GM19324 (cell line): ENCODE results near the gene SLC66A2.

Experiments
- ATAC-seq: cut with Tn5 transposase; IDR thresholded peaks from one replicate; pipeline ENCODE4 v1.9.1; 2021; ENCODE audit warnings: mild to moderate bottlenecking, moderate library complexity; ENCODE audit not compliant: unreplicated experiment, low FRiP score

The SLC66A2 gene

DNA sequence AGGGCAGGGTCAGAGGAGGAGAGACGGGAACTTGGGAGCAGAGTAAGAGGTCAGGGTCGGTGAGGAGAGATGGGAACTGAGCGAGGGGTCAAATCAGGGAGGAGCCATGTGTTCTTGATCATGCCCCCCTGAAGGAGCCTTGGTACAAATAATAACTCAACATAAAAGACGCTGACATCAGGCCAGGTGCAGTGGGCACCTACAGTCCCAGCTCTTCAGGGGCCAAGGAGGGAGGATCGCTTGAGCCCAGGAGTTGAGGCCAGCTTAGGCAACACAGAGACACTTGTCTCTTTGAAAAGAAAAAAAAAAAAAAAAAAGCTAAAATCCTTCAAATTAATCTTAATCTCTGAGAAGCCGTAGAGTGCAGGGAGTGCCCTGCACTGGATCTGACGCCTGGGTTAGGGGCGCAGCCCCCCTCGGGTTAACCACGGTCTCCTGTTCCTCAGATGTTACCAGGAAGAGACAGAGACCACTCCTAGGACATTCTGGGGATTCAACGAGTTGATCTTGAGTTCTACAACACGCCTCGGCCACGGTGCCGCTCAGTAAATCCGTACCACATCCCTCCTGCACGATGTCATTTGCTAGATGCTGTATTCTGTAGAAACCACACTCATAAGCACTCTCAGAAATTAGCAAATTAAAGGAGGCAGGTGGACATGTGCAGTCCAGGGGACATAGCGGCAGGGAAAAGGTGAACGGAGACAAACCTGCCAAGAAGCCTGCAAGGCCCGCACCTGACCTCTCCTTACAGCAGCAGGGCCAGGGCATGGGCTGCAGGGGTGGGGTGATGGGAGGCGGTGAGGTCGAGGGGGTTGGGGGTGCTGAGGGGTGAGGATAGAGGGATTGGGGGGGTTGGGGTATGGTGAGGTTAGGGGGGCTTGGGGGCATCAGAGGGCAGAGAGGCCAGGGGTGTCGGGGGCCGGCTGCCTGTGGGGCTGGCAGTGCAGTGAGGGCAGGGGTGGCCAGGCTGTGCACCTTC is 29.2 kb downstream of the SLC66A2 start:
- no peak for ATAC-seq

DNA sequence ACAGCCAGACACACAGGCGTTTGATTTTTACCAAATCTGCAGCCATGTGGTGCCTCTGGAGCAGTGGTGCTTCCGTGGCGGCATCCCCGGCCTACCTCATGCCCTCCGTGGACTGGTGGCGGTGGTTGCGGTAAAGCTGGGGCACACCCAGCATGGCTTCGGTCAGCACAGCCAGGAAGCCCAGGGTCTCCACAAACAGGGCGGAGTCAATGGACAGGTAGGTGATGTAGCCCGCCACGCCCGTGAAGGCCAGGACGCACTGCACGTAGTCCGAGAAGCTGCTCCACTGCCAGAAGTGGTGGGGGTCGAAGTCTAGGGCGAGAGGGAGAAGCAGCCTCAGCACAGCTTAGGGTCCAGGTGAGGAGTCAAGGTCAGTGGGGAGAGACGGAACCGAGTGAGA is 32.4 kb downstream of the SLC66A2 start:
- no peak for ATAC-seq

DNA sequence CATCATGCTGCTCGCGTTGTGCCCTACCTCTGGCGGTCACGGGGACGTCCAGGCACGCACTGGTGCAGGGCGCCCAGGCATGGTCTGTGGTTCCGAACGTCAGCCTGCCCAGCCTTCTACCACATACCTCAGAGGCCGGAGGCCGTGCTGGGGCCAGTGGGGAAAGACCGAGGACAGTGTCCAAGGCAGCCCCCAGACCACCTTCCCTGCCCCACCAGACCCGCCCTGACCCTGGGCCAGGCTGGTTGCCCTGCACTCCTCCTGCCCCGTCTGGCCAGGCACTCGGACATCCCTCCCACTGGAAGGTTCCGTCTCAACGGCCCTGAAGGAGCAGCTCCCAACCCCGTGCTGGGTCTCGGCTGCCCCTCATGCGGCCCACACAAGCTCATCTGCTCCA is 32.8 kb downstream of the SLC66A2 start:
- no peak for ATAC-seq

DNA sequence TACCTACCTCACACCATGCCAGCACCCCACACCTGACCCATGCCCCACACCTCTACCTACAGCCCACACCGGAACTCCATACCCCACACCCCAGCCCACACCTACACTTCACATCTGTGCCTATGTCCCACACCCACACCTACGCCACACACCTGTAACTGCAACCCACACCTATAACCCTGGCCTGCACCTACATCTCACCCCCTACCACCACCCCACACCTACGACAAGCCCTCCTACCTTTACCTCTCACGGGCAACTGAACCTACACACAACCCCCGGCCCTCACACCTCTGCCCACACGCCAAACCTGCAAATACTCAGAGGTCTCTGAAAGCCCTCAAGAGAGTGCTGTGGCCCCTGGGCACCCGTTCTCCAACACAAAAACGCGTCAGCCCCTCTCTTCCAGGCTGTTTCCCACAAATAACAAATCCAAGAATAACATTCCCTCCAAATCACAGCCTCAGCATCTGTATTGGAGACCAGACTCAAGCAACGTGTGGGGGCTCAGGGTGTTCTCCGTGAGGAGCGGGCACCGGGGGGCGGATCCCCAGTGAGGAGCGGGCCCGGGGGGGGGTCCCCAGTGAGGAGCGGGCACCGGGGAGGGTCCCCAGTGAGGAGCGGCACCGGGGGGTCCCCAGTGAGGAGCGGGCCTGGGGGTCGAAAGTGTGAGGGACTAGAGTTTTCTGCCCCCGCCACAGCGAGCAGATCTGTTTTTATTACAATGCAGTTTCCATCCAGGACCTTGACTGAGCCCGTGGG is 33.4 kb downstream of the SLC66A2 start:
- ATAC-seq, result no peak

DNA sequence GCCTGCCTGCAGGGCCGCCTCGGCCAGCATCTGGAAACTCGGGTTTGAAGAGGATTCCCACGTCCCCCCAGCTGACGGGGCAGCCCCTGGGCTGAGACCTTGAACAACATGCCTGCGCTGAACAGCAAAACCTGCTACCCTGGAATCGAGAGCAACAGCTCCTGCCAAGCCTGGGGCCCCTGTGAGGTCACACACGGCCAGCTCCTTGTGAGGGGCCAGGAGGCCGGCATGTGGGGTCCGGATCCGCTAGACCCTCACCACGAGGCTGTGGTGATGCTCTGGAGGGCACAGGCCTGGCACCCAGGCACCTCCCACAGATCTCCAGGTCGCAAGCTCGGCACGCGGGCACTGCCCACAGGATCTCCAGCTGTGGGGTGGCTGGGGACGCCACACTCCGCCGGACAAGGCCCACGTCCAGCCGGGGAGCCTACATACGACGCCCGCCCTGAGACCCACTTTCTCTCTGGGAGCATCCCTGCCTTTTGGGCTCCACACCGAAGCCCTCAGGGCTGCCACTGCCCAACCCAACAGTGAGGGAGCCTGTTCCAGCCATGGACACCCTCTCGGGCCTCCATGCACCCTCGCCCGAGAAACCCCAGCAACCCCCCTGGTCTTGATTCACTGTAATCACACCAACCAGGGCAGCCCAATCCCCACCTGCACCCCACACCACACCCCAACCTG is 34.1 kb downstream of the SLC66A2 start:
- no peak for ATAC-seq

DNA sequence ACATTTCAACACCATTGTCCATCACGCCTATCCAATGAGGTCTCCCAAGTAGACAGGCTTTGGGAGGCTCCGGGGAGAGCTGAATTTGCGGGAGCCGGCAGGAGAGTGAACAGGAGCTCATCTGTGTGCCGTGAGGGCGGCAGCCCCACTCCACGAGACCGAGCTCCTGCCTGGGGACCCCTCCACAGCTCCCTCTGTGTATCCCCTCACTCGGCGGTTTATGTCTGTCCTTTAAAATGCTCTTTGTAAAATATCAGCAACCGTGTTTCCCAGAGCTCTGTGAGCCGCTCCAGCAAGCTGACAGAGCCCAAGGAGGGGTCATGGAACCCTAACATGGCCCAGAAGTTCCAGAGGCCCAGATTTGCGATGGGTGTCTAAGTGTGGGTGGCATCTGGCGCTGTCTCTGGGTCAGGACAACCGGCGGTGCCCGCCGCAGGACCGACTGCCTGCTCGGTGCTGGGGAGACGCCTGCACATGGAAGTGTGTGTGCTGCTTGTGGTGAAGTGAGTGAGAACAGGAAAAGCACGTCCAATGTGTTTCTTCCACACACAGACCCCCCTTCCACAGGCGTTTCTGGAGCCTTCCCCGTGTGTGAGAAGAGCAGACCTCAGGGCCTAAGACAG is 34.8 kb downstream of the SLC66A2 start:
- no peak for ATAC-seq

DNA sequence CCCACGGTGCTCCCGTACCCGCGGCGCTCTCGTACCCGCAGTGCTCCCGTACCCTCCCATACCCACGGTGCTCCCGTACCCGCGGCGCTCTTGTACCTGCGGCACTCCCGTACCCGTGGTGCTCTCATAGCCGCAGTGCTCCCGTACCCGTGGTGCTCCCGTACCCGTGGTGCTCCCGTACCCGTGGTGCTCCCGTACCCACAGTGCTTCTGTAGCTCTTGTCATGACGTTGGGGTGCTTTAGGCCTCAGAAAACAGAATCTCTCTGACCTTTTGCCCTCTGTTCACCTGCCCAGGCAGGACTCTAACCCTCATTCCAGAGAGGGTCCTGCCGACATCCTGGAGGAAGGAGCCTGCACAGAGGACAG is 35.3 kb downstream of the SLC66A2 start:
- ATAC-seq, result no peak

DNA sequence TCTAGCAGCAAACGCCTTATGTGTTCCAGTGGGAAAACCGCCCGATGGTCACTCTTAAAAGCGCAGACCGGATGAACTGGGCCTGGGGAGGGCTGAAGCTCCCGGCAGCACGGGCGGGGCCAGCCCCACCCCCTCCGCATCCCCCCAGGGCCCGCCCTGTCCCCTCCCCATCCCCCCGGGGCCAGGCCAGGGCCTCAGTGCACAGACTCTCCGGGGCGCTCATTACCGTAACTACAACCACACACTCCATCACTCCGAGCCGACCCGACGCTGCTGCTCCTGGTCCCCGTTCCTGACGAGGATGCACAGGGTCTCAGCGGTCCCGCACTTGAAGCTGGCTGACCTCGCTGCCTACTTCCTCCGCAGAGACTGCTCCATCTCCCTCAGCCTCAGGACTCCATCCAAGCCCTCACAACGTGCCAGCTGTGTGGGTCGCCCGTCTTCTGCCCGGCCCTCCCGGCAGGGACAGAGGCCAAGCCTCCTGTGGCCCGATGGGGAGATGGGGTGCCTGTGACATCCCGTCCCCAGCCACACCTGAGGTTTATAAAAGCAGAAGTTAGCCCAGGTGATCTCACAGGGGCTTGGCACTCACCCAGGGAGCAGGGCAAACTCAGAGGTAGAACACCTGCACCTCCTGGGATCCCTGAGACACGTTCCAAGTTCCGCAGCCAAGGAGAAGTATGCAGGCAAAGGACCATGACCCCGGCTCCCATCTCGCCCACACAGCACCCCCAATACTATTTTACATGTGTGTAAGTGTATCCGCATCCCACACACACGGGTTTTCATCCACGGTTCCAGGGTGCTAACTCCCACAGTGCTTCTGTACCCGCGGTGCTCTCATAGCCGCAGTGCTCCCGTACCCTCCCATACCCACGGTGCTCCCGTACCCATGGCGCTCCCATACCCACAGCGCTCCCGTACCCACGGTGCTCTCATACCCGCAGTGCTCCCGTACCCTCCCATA is 36.0 kb downstream of the SLC66A2 start:
- ATAC-seq, result no peak

DNA sequence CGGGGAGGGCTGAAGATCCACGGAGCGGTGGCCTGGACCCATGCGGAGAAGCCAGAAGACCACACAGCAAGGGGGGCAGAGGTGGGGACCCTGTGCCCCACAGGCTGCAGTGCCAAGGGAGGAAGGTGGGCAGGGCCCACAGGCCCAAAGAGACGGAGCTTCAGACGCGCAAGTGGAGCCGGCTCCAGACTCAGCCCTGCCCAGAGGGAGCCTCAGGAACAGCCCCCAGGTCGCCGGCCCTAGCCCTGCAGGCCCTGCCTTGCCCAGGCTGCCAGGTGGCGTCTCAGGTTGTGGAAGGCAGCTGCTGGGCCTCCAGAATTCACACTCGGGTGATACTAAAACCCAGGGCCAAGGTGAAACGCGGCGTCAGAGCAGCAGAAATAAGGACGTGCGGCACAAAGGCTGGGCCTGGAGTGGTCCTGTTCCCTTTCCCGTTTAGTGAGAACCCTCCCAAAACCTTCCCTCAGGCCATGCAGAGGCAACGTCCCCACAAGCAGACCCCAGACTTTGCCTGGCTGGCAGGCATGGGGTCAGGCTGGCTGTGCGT is 36.8 kb downstream of the SLC66A2 start:
- ATAC-seq, result no peak

DNA sequence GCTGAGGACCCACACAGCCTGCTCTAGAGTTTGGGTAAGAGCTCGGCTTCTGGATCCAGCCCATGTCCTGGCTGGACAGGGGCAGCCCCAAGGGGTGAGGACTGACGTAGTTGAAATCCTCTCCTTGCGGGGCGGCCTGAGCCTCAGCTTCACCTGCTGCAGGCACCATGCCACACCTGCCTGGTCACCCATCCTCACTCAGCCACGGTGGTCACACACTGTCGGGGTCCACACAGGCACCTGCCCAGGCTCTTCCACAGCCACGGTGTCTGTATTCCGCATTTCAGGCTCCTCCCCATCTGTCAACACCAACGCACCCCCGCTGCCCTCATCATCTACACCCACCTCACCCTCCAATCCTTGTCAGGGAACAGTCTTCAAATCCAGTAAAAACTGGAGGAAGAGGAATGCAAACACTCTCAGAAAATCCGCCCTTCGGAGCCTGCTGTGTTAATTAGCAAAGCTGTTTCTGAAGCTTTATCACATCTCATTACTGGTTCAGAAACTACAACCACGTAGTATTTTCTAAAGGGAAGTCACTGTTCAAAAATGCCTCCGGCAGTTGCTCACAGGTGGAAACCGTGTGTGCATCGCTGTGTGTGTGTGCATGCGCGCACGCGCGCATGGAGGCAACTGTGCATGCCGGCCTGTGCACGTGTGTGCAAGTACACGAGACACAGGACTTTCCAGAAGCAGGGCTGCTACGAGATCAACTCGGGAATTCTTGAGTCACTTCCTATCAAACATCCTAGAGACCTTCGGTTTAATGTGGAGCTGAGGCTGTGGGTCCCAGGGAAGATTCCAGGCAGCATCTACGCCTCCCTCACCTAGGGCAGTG is 38.2 kb downstream of the SLC66A2 start:
- no peak for ATAC-seq

DNA sequence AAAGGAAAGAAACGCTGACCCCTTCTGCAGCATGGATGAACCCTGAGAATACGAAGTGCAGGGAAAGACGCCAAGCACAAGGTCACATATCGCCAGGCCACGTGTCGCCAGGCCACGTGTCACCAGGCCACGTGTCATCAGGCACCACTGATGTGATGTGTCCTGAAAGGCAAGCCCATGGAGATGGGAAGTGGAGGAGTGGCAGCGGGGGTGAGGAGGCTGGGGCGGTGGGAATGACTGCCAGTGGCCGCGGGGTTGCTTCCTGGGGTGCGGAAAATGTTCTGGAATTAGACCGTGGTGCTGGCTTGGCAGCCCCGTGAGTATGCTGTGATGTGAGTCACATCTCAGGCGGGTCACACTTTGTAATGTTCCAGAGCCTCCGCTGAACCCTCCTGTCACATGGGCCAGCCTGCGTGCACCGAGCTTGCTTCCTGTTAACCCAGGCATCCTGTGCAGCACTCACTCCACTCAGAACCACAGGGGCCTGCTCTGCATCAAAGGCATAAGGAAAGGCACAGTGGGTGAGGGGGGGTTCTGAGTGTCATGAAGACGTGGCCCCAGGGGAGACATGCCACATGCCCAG is 39.0 kb downstream of the SLC66A2 start:
- ATAC-seq, result no peak

DNA sequence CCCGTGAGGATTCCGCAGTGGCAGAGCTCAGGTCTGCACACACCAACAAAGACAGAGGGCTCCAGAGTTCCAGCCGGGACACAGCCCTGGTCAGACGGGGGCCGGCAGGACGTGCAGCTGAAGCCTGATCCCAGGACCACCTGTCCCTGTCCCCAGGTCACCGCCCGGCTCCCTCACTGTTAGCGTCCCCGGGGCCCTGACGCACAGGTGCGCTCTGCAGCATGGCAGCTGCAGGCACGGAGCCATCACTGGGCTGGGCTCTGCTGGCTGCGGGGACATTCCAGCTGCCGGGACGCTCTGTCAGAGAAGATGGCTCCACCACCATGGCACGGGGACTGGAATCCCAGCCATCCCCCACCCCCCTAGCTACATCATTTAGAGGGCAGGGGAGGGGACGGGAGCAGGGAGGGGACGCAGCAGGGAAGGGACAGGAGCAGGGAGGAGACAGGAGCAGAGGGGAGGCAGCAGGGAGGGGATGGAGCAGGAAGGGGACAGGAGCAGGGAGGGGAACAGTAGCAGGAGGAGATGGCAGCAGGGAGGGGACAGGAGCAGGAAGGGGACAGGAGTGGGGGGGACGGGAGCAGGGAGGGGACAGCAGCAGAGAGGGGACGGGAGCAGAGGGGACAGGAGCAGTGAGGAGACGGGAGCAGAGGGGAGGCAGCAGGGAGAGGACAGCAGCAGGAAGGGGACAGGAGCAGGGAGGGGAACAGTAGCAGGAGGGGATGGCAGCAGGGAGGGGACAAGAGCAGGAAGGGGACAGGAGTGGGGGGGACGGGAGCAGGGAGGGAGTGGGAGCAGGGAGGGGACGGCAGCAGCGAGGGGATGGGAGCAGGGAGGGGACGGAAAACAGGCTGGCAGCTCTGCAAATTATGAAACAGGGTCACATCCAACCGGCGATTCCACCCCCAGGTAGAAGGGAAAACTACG is 39.8 kb downstream of the SLC66A2 start:
- ATAC-seq, result no peak

DNA sequence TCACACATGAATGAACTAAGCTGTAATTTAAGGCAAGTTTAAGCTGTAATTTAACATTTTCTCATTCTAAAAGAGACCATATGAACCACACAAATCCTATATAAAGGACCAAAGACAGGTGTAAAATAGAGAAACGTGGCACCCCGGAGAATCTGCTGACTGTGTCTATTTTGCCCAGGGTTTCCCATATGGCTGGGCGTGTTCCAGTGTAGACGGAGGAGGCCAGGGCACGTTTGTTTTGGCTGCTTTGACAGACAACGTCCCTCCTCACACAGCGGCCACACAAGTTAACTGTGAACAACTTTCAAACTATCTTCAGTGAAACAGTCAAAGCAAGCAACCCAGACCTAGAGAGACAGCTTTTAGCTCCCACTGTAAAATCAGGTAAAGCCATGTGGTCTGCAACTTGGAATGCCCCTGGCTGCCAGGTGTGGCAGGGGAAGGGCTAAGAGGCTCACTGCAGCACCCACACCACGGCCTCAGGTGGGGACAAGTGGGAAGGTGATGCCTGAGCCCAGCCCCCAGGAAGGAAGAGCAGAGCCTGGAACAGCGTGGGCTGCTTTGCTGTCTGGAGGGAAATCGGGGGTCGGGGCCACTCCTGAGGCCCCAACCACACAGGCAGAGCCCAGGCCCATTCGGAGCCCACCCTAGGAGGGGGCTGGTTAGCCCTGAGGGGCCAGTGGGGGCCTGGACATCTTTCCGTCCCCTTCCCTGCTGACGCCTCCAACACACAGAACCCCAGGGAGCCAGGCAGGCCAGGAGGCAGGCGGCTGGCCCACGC is 40.7 kb downstream of the SLC66A2 start:
- no peak for ATAC-seq

DNA sequence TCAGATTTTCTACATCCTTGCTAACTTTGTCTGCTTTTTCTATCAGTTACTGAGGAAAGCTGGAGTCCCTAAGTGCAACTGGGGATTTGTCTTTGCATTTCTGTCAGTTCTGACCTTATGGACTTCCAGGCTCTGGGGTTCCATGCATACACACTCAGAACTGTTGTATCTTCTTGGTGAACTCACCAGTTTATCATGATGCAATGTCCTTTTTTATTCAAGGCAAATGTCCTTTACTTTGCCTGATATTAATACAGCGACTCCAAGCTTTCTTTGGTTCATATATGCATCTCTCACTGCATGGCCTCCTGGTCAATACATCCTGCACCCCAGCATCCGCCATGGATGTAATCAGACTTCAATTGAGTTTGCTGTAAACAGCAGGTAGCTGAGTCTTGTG is 44.7 kb downstream of the SLC66A2 start:
- ATAC-seq, result no peak

DNA sequence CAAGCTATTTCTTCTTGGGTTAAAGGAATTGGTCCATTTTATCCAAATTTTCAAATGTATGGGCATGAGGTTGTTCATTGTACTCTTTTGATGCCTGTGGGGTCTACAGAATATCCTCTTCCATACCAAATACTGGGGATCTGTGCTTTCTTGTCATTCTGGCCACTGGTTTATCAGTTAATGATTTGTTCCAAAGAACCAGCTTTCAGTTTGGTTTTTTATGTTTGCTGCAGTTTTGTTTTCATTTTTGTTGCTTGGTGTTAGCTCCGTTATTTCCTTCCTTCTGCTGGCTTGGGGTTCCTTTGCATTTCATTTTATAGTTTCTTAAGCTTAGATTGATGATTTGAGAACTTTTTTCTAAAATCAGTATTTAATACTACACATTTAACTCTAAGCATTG is 45.5 kb downstream of the SLC66A2 start:
- ATAC-seq, result no peak

DNA sequence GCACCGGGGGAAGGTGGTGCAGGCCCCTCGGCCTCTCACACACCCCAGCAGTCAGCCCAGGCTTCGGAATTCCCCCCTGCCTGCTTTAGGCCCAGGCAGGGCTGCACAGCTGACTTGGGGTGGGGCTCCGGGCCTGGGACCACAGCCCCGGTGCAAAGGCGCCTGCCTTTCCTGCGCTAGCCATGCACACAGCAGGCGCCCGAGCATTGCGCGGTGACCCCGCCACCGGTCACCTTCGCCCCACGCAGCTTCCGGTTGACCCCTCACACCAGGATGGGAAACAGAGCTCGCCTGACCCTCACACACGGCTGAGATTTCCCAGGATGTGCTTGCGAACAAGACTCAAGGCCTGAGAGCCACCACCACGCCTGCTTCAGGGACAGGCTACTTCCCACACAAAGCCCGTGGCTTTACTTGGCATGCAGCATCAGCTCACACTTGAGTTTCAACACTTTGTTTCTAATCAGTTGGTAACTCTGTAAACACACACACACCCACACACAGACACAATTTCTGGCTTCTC is 46.0 kb downstream of the SLC66A2 start:
- no peak for ATAC-seq
